Measurements from ENCODE around the gene SNX27.
"Not testable (repeated sequence)": the region's sequence is repeated elsewhere in the genome, so short reads cannot be mapped to it uniquely, and the experiment has no call there.

The SNX27 gene

DNA sequence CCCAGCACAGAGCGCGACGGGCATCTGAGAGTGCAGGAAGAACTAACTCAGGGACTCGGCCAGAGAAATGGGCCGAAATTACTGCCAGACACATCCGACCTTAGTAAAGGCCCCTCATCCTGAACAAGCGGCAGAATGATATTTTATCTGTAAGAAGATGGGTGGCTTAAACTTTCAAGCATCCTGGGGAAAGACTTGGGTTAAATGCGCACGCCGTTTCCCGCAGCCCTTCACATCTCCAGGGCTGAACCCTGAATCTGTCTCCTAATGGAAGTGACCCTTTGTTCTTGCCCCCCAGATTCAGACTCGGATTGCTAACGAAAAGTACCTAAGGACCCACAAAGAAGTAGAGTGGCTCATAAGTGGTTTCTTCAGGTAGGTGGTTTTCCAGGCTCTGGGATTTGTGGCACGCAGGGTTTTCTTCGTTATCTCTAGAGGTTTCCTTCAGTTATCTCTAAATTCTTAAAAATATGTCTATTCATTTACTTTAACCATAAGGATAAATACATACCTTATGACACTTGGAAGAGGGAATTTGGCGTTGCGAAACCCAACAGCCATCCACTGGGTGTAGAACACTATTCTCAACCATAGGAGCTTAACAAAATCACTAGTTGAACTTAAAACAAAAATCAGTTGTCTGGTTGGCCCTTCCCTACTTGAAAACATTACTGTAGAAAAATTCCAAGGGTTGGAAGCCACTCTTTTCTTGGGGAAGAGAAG is 110.1 kb downstream of the SNX27 start:
- Histone ChIP-seq H3K9me3 (ENCODE audit: control insufficient read depth, insufficient read depth, low read length) (no peaks in the 10 kb centered on the region), H3K36me3 (ENCODE audit: control insufficient read depth, insufficient read depth, low read length) (no peaks in the 10 kb centered on the region), H3K4me3 (ENCODE audit: low read depth, low read length) (peak overlapping the region; percentile 74), H3K4me1 (ENCODE audit: control insufficient read depth, insufficient read depth, low read length) (peaks cover 22% of the 10 kb centered on the region; the same call in 1 of the 2 replicates), H3K9ac (ENCODE audit: low read depth, low read length) (no peak overlapping the region), H3K27me3 (ENCODE audit: control insufficient read depth, insufficient read depth, low read length) (peaks cover 62% of the 10 kb centered on the region), H3K27ac (ENCODE audit: low read depth, low read length) (no peak overlapping the region)

DNA sequence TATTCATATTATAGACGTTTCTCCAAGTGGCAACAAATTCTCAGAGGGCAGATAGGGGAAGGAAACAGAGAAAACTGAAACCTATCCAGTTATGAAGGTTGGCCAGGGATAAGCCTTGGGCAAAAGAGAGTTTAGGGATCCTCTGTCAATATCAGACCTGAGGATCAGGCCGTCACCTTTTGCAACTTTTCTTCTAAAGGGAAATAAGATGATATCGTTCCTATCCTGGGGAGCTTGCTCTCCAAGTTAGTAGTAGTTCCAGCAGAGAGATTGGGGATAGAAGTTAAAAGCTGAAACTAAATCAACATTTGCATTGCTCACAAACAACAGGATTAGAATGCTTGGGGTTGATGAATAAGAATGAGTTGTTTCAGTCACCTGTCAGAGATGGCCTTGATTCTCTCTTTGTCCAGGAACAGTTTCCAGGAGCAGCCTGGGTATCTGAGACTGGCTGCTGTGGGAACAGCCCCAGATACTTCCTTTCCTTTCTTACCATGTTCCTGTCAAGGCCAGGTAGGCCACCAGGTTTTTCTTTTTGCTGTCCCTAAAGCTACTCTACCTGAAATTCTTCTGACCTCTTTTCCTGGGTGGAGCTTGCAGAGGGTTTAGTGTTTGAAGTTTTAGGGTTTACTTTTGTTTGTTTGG is 112.0 kb downstream of the SNX27 start:
- H3K9me3 ChIP-seq (ENCODE audit: control insufficient read depth, insufficient read depth, low read length) = no peaks in the 10 kb centered on the region
- H3K27me3 ChIP-seq (ENCODE audit: control insufficient read depth, insufficient read depth, low read length) = peaks cover 55% of the 10 kb centered on the region
- peaks cover 26% of the 10 kb centered on the region for H3K4me1 ChIP-seq (ENCODE audit: control insufficient read depth, insufficient read depth, low read length)
- peak overlapping the region; percentile 27 for H3K27ac ChIP-seq (ENCODE audit: low read depth, low read length)
- no peak overlapping the region for H3K9ac ChIP-seq (ENCODE audit: low read depth, low read length)
- no peak overlapping the region for H3K4me3 ChIP-seq (ENCODE audit: low read depth, low read length)
- no peaks in the 10 kb centered on the region for H3K36me3 ChIP-seq (ENCODE audit: control insufficient read depth, insufficient read depth, low read length)

DNA sequence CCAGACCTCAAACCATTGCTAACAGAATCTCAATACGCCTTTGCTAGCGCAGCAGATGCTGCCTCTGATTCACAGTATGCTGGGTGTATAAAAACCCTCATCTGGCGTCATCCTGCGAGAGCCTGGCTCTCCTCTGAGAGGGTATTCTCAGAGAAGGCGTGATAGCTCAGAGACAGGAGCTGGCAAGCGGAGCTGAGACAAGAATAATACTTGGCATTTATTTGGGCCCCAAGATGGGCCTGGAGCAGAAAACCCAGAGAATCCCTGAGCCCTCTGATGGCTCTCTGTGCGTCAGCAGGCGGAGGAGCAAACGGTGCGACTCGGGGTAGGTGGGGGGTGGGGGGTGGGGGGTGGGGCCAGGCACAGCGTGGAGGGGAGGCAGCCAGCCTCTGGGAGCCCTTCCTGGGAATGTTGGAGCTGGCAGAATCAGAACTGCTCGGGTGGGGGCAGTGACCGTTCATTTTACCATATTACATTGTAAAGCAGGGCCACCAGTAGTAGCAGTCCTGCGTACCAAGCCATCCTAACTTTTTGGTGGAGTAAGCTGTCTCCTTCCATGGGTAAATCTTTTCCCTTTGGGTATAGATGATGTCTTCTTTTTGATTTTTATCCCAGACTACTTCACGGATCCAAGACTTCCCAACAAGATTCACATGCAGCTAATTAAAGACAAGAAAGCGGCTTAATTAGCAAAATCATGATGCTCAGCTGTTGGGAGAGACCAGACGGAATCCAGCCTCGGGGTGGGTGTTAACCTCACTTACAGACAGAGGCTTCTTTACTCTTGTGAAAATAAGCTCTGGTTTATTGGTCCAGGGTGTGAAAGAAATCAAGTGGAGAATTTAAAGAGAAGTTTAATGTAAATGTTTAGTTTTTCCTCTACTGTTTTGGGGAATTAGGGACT is 116.6 kb downstream of the SNX27 start:
- H3K4me1 ChIP-seq (ENCODE audit: control insufficient read depth, insufficient read depth, low read length) = peaks cover 24% of the 10 kb centered on the region
- H3K9ac ChIP-seq (ENCODE audit: low read depth, low read length) = no peak overlapping the region
- peak overlapping the region; percentile 37; the same call in 1 of the 2 replicates for H3K4me3 ChIP-seq (ENCODE audit: low read depth, low read length)

DNA sequence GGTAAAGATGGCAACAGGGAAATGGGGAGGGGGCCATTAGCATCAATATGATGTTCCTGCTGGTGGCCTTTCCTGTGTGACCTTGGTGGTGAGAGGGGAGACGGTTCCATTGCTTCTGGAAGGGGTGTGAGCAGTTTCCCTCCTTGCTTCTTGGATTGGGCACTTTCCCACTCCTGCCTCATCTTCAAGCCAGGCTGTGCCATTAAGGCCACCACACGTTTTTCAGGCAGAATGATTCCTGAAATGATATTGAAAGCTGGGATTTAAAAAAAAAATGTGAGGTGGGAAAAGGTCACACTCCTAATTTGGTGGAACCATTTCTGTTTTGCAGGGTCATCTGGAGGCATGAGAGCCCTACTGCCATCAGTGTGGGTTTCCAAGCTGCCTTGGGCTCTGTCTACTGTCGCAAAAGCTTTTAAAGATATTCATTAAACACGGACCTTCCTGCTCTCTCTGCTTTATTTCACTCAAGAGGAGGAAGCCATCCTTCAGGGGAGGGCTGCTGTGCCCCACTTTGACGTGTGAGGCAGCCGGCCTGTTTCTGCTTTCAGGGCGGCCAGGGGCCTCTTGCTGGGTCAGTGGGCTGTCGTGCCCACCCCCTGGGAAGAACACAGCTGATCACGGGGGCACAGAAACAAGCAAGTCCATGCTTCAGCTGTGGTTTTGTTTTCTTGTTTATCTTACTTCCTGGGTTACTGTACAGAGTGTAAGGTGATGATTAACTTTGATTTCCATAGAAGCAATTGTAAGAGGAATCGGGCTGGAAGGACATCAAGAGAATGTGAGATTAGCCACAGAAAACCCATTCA is 117.5 kb downstream of the SNX27 start:
- Histone ChIP-seq H3K27ac (ENCODE audit: low read depth, low read length) (no peak overlapping the region), H3K27me3 (ENCODE audit: control insufficient read depth, insufficient read depth, low read length) (peaks cover 11% of the 10 kb centered on the region; the same call in 1 of the 2 replicates), H3K4me3 (ENCODE audit: low read depth, low read length) (no peak overlapping the region), H3K9me3 (ENCODE audit: control insufficient read depth, insufficient read depth, low read length) (no peaks in the 10 kb centered on the region), H3K9ac (ENCODE audit: low read depth, low read length) (no peak overlapping the region), H3K36me3 (ENCODE audit: control insufficient read depth, insufficient read depth, low read length) (no peaks in the 10 kb centered on the region), H3K4me1 (ENCODE audit: control insufficient read depth, insufficient read depth, low read length) (peaks cover 21% of the 10 kb centered on the region)

More for the DNA sequence above, 116.6 kb downstream of the SNX27 start:
- H3K36me3 ChIP-seq (ENCODE audit: control insufficient read depth, insufficient read depth, low read length) = no peaks in the 10 kb centered on the region
- H3K27me3 ChIP-seq (ENCODE audit: control insufficient read depth, insufficient read depth, low read length) = peaks cover 14% of the 10 kb centered on the region; the same call in 1 of the 2 replicates
- H3K9me3 ChIP-seq (ENCODE audit: control insufficient read depth, insufficient read depth, low read length) = no peaks in the 10 kb centered on the region
- peak overlapping the region; percentile 40 for H3K27ac ChIP-seq (ENCODE audit: low read depth, low read length)

DNA sequence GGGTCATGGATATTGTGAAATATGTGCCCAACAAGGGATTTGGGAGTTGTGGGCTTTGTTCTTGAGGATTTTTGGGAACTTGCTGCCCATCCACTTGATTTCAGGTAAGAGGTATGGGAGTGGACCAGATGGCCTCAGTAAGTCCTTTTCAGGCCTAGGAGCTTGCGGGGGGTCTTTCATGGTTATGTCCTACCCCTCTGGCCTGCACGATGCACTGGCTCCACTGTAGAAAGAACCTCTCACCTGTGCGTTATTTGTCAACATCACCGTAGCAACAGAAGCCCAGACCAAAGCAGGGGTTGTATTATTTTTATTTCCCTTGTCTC is 118.1 kb downstream of the SNX27 start:
- Histone ChIP-seq H3K9ac (ENCODE audit: low read depth, low read length) (no peak overlapping the region), H3K27ac (ENCODE audit: low read depth, low read length) (no peak overlapping the region), H3K9me3 (ENCODE audit: control insufficient read depth, insufficient read depth, low read length) (no peaks in the 10 kb centered on the region), H3K4me3 (ENCODE audit: low read depth, low read length) (no peak overlapping the region), H3K36me3 (ENCODE audit: control insufficient read depth, insufficient read depth, low read length) (no peaks in the 10 kb centered on the region), H3K27me3 (ENCODE audit: control insufficient read depth, insufficient read depth, low read length) (peaks cover 11% of the 10 kb centered on the region; the same call in 1 of the 2 replicates), H3K4me1 (ENCODE audit: control insufficient read depth, insufficient read depth, low read length) (peaks cover 18% of the 10 kb centered on the region)

DNA sequence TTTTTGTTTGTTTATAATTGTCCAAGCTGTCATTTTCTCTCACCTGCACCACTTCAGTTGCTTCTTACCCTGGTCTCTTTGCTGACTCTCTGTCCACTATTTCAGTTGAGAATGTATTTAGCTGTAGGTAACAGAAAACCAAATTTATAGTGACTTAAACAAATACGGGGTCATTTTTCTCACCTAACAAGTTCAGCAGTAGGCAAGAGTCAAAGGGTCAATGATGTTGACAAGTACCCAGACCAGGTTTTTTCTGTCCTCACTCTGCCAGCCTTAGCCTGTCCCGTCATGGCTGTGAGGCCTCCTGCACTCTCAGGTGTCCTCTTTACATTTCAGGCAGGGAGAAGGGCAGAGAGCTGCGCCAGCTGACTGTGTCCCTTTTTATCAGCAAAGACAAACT is 121.3 kb downstream of the SNX27 start:
- Histone ChIP-seq H3K9ac (ENCODE audit: low read depth, low read length) (no peak overlapping the region), H3K4me1 (ENCODE audit: control insufficient read depth, insufficient read depth, low read length) (peaks cover 12% of the 10 kb centered on the region), H3K27me3 (ENCODE audit: control insufficient read depth, insufficient read depth, low read length) (0 out of 2 replicates have a peak, but pooled peaks cover 3% of the 10 kb centered on the region), H3K4me3 (ENCODE audit: low read depth, low read length) (no peak overlapping the region), H3K27ac (ENCODE audit: low read depth, low read length) (no peak overlapping the region), H3K36me3 (ENCODE audit: control insufficient read depth, insufficient read depth, low read length) (no peaks in the 10 kb centered on the region), H3K9me3 (ENCODE audit: control insufficient read depth, insufficient read depth, low read length) (peaks cover 14% of the 10 kb centered on the region)

DNA sequence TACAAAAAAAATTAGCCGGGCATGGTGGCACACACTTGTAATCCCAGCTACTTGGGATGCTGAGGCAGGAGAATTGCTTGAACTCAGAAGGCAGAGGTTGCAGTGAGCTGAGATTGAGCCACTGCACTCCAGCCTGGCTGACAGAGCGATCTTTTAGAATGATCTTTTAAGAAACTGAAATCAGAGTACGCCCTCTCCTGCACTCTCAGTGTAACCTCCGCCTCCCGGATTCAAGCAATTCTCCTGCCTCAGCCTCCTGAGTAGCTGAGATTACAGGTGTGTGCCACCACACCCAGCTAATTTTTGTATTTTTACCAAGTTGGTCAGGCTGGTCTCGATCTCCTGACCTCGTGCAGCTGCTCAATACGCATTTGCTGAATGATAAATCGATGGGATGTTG is 122.1 kb downstream of the SNX27 start:
- not testable (repeated sequence) for H3K4me1 ChIP-seq (ENCODE audit: control insufficient read depth, insufficient read depth, low read length); H3K4me3 ChIP-seq (ENCODE audit: low read depth, low read length); H3K27ac ChIP-seq (ENCODE audit: low read depth, low read length); H3K9ac ChIP-seq (ENCODE audit: low read depth, low read length); H3K36me3 ChIP-seq (ENCODE audit: control insufficient read depth, insufficient read depth, low read length); H3K27me3 ChIP-seq (ENCODE audit: control insufficient read depth, insufficient read depth, low read length)
- peaks cover 16% of the 10 kb centered on the region for H3K9me3 ChIP-seq (ENCODE audit: control insufficient read depth, insufficient read depth, low read length)

DNA sequence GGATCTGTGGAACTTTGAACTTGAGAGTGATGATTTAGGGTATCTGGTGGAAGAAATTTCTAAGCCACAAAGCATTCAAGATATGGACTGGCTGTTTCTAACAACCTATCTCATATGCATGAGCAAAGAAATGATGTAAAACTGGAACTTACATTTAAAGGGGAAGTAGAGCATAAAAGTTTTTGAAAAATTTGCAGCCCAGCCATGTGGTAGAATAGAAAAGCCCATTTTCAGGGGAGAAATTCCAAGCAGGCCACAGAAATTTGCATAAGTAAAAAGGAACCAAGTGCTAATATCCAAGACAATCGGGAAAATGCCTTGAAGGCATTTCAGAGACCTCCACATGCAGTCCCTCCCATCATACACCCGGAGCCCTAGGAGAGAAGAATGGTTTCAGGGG is 125.2 kb downstream of the SNX27 start:
- no peak overlapping the region for H3K9ac ChIP-seq (ENCODE audit: low read depth, low read length)
- no peaks in the 10 kb centered on the region for H3K4me1 ChIP-seq (ENCODE audit: control insufficient read depth, insufficient read depth, low read length)
- H3K27ac ChIP-seq (ENCODE audit: low read depth, low read length) = no peak overlapping the region
- H3K9me3 ChIP-seq (ENCODE audit: control insufficient read depth, insufficient read depth, low read length) = peaks cover 16% of the 10 kb centered on the region
- no peak overlapping the region for H3K4me3 ChIP-seq (ENCODE audit: low read depth, low read length)
- no peaks in the 10 kb centered on the region for H3K36me3 ChIP-seq (ENCODE audit: control insufficient read depth, insufficient read depth, low read length)
- H3K27me3 ChIP-seq (ENCODE audit: control insufficient read depth, insufficient read depth, low read length) = no peaks in the 10 kb centered on the region

DNA sequence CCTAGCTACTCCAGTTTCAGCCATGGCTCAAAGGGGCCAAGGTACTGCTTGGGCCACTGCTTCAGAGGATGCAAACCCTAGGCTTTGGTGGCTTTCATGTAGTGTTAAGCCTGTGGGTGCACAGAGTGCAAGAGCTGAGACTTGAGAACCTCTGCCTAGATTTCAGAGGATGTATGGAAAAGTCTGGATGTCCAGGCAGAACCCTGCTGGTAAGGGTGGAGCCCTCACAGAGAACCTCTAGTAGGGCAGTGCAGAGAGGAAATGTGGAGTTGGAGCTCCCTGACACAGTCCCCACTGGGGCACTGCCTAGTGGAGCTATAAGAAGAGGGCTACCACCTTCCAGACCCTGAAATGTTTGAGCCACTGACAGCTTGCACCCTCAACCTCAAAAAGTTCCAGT is 125.6 kb downstream of the SNX27 start:
- no peak overlapping the region for H3K27ac ChIP-seq (ENCODE audit: low read depth, low read length)
- H3K9ac ChIP-seq (ENCODE audit: low read depth, low read length) = no peak overlapping the region
- no peak overlapping the region for H3K4me3 ChIP-seq (ENCODE audit: low read depth, low read length)
- no peaks in the 10 kb centered on the region for H3K27me3 ChIP-seq (ENCODE audit: control insufficient read depth, insufficient read depth, low read length)
- peaks cover 16% of the 10 kb centered on the region for H3K9me3 ChIP-seq (ENCODE audit: control insufficient read depth, insufficient read depth, low read length)
- H3K4me1 ChIP-seq (ENCODE audit: control insufficient read depth, insufficient read depth, low read length) = no peaks in the 10 kb centered on the region
- no peaks in the 10 kb centered on the region for H3K36me3 ChIP-seq (ENCODE audit: control insufficient read depth, insufficient read depth, low read length)

DNA sequence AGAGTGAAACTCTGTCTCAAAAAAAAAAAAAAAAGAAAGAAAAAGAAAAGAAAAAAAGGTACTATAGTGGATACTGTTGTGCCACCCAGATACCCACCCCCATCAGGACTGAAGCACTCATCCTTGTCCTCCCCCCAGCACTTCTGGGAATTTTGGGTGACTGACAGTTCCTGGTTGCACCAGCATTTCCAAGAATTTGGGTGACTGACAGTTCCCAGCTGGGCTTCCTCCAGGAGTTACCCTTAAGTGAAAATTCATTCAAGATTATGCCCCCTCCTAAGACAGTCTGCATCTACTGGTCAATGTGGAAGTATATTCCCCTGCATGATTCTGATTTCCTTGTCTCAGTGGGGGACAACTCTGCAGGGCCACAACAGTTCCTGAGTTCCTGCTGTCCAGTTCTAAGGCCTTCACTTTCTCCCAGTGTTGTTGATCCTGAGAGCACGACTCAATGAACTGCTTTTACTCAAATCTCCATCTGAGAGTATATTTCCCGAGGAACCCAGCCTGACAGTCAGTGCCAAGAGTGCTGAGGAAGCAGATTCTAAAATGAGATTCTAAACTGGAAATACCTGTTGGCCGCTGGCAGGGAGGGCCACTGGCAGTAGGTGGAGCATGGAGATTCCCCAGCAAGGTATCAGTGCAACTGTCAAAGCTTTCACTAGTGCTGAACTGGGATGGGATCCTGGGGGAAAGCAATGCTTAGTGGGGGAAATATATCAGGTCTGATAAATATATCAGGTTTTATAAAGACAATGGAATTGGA is 127.9 kb downstream of the SNX27 start:
- H3K9ac ChIP-seq (ENCODE audit: low read depth, low read length) = no peak overlapping the region
- H3K4me1 ChIP-seq (ENCODE audit: control insufficient read depth, insufficient read depth, low read length) = no peaks in the 10 kb centered on the region
- H3K4me3 ChIP-seq (ENCODE audit: low read depth, low read length) = no peak overlapping the region
- no peaks in the 10 kb centered on the region for H3K27me3 ChIP-seq (ENCODE audit: control insufficient read depth, insufficient read depth, low read length)
- H3K36me3 ChIP-seq (ENCODE audit: control insufficient read depth, insufficient read depth, low read length) = no peaks in the 10 kb centered on the region
- no peak overlapping the region for H3K27ac ChIP-seq (ENCODE audit: low read depth, low read length)
- H3K9me3 ChIP-seq (ENCODE audit: control insufficient read depth, insufficient read depth, low read length) = peaks cover 16% of the 10 kb centered on the region

Data from HUES48 (cell line).